Endothelial cell (in vitro differentiated cells): Measurements from ENCODE around the gene ARL8A. TPM values are rescaled to one million over a fixed set of nuclear protein-coding genes. Genes with fewer than 3 reads are reported as not detected.
"Not testable (repeated sequence)": the region's sequence is repeated elsewhere in the genome, so short reads cannot be mapped to it uniquely, and the experiment has no call there.

ENCODE experiments used
- DNase-seq: peaks from one replicate; pipeline ENCODE4 v3.0.0; 2021; ENCODE audit warnings: low spot score
- H3K27ac Mint-ChIP-seq: one replicate; pipeline ENCODE4 v1.8.0; 2021; ENCODE audit warnings: mixed read lengths, inconsistent platforms; ENCODE audit not compliant: unreplicated experiment
- H3K27me3 Mint-ChIP-seq: one replicate; pipeline ENCODE4 v1.8.0; 2021; ENCODE audit warnings: mild to moderate bottlenecking, moderate library complexity, mixed read lengths, inconsistent platforms; ENCODE audit not compliant: unreplicated experiment
- H3K36me3 Mint-ChIP-seq: one replicate; pipeline ENCODE4 v1.8.0; 2021; ENCODE audit warnings: mild to moderate bottlenecking, low read depth, mixed read lengths, inconsistent platforms; ENCODE audit not compliant: unreplicated experiment
- H3K4me1 Mint-ChIP-seq: one replicate; pipeline ENCODE4 v1.8.0; 2021; ENCODE audit warnings: mild to moderate bottlenecking, mixed read lengths, inconsistent platforms; ENCODE audit not compliant: unreplicated experiment
- H3K4me3 Mint-ChIP-seq: one replicate; pipeline ENCODE4 v1.8.0; 2021; ENCODE audit warnings: mild to moderate bottlenecking, mixed read lengths, inconsistent platforms; ENCODE audit not compliant: unreplicated experiment
- H3K9me3 Mint-ChIP-seq: one replicate; pipeline ENCODE4 v1.8.0; 2021; ENCODE audit warnings: mixed read lengths, inconsistent platforms; ENCODE audit not compliant: unreplicated experiment
- total RNA-seq: library from RNA; stranded (reverse); fragmentation: NEBNext Ultra II Directional; extraction: Animal tissue kit (Norgen Biotek cat#: 25700); gene quantifications from one replicate; pipeline ENCODE4 v1.2.1, GENCODE V29; 2021; ENCODE audit not compliant: unreplicated experiment
- TF ChIP-seq, protein P1 (sequence below): fragments of 200-600 bp; sonication (generic); IDR thresholded peaks from one replicate; pipeline ENCODE4 v1.5.0; 2021; ENCODE audit warnings: antibody characterized with exemption; ENCODE audit not compliant: unreplicated experiment

The ARL8A gene
- total RNA-seq, 1 donor from 2014 or later = 38.8 TPM

GRCh38 chr1:202171292-202172014 is 26.9 kb upstream of the ARL8A start:
- TF ChIP-seq, protein P1, sequence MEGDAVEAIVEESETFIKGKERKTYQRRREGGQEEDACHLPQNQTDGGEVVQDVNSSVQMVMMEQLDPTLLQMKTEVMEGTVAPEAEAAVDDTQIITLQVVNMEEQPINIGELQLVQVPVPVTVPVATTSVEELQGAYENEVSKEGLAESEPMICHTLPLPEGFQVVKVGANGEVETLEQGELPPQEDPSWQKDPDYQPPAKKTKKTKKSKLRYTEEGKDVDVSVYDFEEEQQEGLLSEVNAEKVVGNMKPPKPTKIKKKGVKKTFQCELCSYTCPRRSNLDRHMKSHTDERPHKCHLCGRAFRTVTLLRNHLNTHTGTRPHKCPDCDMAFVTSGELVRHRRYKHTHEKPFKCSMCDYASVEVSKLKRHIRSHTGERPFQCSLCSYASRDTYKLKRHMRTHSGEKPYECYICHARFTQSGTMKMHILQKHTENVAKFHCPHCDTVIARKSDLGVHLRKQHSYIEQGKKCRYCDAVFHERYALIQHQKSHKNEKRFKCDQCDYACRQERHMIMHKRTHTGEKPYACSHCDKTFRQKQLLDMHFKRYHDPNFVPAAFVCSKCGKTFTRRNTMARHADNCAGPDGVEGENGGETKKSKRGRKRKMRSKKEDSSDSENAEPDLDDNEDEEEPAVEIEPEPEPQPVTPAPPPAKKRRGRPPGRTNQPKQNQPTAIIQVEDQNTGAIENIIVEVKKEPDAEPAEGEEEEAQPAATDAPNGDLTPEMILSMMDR = no peak
- no peak for DNase-seq
- no peaks in the 10 kb centered on the region for H3K36me3 Mint-ChIP-seq
- H3K27me3 Mint-ChIP-seq = peaks cover 7% of the 10 kb centered on the region
- H3K9me3 Mint-ChIP-seq = no peaks in the 10 kb centered on the region
- peaks cover 3% of the 10 kb centered on the region for H3K4me1 Mint-ChIP-seq
- H3K27ac Mint-ChIP-seq = no peak overlapping the region
- H3K4me3 Mint-ChIP-seq = no peak overlapping the region

DNA sequence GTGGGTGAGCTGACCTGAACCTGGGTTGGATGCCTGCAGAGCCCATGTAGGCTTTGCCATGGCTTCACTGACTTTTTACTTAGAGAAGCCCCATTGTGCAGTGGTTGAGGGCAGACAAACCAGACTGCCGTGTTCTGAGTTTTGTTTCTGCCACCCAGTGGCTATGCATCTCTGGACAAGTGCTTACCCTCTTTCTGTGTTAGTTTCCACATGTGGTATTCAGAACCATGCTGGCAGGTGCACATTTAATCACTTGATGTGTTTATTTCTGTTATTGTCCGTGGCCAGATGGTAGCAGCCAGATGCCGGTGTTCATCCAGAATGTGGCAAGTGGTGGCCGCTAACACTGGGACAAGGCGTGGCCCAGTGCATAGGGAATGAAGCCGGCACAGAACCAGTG is 26.2 kb upstream of the ARL8A start:
- TF ChIP-seq, protein P1 = no peak
- DNase-seq = no peak

DNA sequence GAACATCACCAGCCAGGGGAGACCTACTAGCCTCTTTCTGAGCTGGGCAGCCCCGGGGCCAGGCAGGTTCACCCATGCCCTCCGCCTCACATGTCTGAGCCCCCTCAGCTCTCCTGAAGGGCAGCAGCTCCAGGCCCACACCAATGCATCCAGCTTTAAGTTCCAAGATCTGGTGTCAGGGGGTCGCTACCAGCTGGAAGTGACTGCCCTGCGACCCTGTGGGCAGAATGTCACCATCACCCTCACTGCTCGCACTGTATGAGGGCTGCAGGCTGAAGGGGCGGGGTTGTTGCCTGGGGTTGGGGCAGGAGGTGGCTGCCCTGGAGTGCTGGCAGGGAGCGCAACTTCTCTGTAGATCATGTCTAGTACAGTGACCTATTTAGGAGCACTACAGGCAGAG is 24.3 kb upstream of the ARL8A start:
- no peak overlapping the region for H3K4me3 Mint-ChIP-seq
- peaks cover 6% of the 10 kb centered on the region for H3K27me3 Mint-ChIP-seq
- no peaks in the 10 kb centered on the region for H3K9me3 Mint-ChIP-seq
- no peaks in the 10 kb centered on the region for H3K36me3 Mint-ChIP-seq
- H3K4me1 Mint-ChIP-seq = peaks cover 3% of the 10 kb centered on the region
- TF ChIP-seq, protein P1 = no peak
- DNase-seq = no peak
- no peak overlapping the region for H3K27ac Mint-ChIP-seq

More for the DNA sequence above, 26.2 kb upstream of the ARL8A start:
- H3K27me3 Mint-ChIP-seq = peaks cover 7% of the 10 kb centered on the region
- H3K4me1 Mint-ChIP-seq = peaks cover 3% of the 10 kb centered on the region
- no peak overlapping the region for H3K27ac Mint-ChIP-seq
- no peak overlapping the region for H3K4me3 Mint-ChIP-seq
- no peaks in the 10 kb centered on the region for H3K9me3 Mint-ChIP-seq
- H3K36me3 Mint-ChIP-seq = no peaks in the 10 kb centered on the region

GRCh38 chr1:202167708-202168415 is 23.3 kb upstream of the ARL8A start:
- Mint-ChIP-seq H3K9me3 (no peaks in the 10 kb centered on the region), H3K27ac (no peak overlapping the region)

DNA sequence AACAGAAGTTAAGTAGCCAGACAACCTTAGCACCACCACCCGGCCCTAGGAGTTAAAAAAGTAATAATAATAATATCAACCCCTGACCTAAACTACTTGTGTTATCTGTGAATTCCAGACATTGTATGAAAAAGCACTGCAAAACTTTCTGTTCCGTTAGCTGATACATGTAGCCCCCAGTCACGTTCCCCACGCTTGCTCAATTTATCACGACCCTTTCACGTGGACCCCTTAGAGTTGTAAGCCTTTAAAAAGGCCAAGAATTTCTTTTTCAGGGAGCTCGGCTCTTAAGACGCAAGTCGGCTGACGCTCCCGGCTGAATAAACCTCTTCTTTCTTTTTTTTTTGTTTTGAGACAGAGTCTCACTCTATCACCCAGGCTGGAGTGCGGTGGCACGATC is 22.5 kb upstream of the ARL8A start:
- peak overlapping the region; percentile 7 for H3K27ac Mint-ChIP-seq
- H3K27me3 Mint-ChIP-seq, H3K36me3 Mint-ChIP-seq, H3K4me1 Mint-ChIP-seq, DNase-seq, H3K9me3 Mint-ChIP-seq, H3K4me3 Mint-ChIP-seq: not testable (repeated sequence)

More at GRCh38 chr1:202167708-202168415, 23.3 kb upstream of the ARL8A start:
- peaks cover 6% of the 10 kb centered on the region for H3K27me3 Mint-ChIP-seq
- TF ChIP-seq, protein P1 = no peak
- no peaks in the 10 kb centered on the region for H3K36me3 Mint-ChIP-seq
- H3K4me1 Mint-ChIP-seq = peaks cover 4% of the 10 kb centered on the region
- DNase-seq = no peak
- H3K4me3 Mint-ChIP-seq = no peak overlapping the region
